GM23338 (cell line): ENCODE data around the gene PLXNA2. TPM values are rescaled to one million over a fixed set of nuclear protein-coding genes. Genes with fewer than 3 reads are reported as not detected.

ENCODE experiments used
- ATAC-seq: fragments of 200-7000 bp; cut with Tn5 transposase; 3 replicates; pipeline ENCODE4 v1.9.1; 2020
- DNase-seq: peaks from one replicate; pipeline ENCODE4 v3.0.0-alpha.2; 2015; ENCODE audit warnings: low spot score
- H2AFZ ChIP-seq: fragments of 200-600 bp; sonication (generic); 2 replicates; pipeline ENCODE4 v1.8.0; 2016; ENCODE audit warnings: antibody characterized with exemption, mild to moderate bottlenecking, moderate library complexity
- H3F3A ChIP-seq: fragments of 200-600 bp; sonication (generic); replicated peaks from 2 replicates; pipeline ENCODE4 v1.8.0; 2017; ENCODE audit warnings: antibody characterized with exemption, mixed run types, low read depth
- H3K27ac ChIP-seq: fragments of 200-600 bp; sonication (generic); 2 replicates; pipeline ENCODE4 v1.6.1; 2016; ENCODE audit warnings: low read depth
- H3K27me3 ChIP-seq: fragments of 200-600 bp; sonication (generic); 2 replicates; pipeline ENCODE4 v1.8.0; 2016; ENCODE audit warnings: mild to moderate bottlenecking, mixed run types, moderate library complexity; ENCODE audit not compliant: insufficient read depth
- H3K36me3 ChIP-seq: fragments of 200-600 bp; sonication (generic); 2 replicates; pipeline ENCODE4 v1.8.0; 2016; ENCODE audit warnings: mild to moderate bottlenecking; ENCODE audit not compliant: insufficient read depth
- H3K4me1 ChIP-seq: fragments of 200-600 bp; sonication (generic); 2 replicates; pipeline ENCODE4 v1.8.0; 2016; ENCODE audit warnings: mild to moderate bottlenecking, moderate library complexity; ENCODE audit not compliant: insufficient read depth
- H3K4me2 ChIP-seq: fragments of 200-600 bp; sonication (generic); 2 replicates; pipeline ENCODE4 v1.7.1; 2017; ENCODE audit warnings: mixed run types
- H3K4me3 ChIP-seq: fragments of 200-600 bp; sonication (generic); 2 replicates; pipeline ENCODE4 v1.6.1; 2016; ENCODE audit warnings: mixed run types
- H3K79me2 ChIP-seq: fragments of 200-600 bp; sonication (generic); replicated peaks from 2 replicates; pipeline ENCODE4 v1.8.0; 2017; ENCODE audit warnings: mild to moderate bottlenecking; ENCODE audit not compliant: insufficient read depth
- H3K9me2 ChIP-seq: fragments of 200-600 bp; sonication (generic); 2 replicates; pipeline ENCODE4 v1.8.0; 2017; ENCODE audit not compliant: insufficient read depth
- H4K20me1 ChIP-seq: fragments of 200-600 bp; sonication (generic); replicated peaks from 2 replicates; pipeline ENCODE4 v1.8.0; 2017; ENCODE audit warnings: mild to moderate bottlenecking; ENCODE audit not compliant: insufficient read depth
- H3K27ac Mint-ChIP-seq: 2 replicates; pipeline ENCODE4 v1.8.0; 2020; ENCODE audit warnings: inconsistent platforms, mild to moderate bottlenecking, moderate library complexity, mixed read lengths
- H3K27me3 Mint-ChIP-seq: 3 replicates; pipeline ENCODE4 v1.8.0; 2022; ENCODE audit warnings: low read depth, mild to moderate bottlenecking, moderate library complexity, mixed read lengths, inconsistent platforms; ENCODE audit not compliant: insufficient read depth, poor library complexity
- H3K36me3 Mint-ChIP-seq: 3 replicates; pipeline ENCODE4 v1.8.0; 2021; ENCODE audit warnings: low read depth, mild to moderate bottlenecking, inconsistent platforms, moderate library complexity, mixed read lengths
- H3K4me1 Mint-ChIP-seq: 3 replicates; pipeline ENCODE4 v1.8.0; 2020; ENCODE audit warnings: mild to moderate bottlenecking, inconsistent platforms, mixed read lengths
- H3K4me3 Mint-ChIP-seq: 3 replicates; pipeline ENCODE4 v1.8.0; 2021; ENCODE audit warnings: moderate library complexity, mild to moderate bottlenecking, inconsistent platforms, mixed read lengths
- H3K9me3 Mint-ChIP-seq: 3 replicates; pipeline ENCODE4 v1.8.0; 2020; ENCODE audit warnings: moderate library complexity, mild to moderate bottlenecking, inconsistent platforms, mixed read lengths
- CREB1 ChIP-seq: fragments of 250-450 bp; sonication (Bioruptor Pico); IDR thresholded peaks from 2 replicates; pipeline ENCODE4 v1.5.0; 2020; ENCODE audit warnings: low read depth, mild to moderate bottlenecking, moderate library complexity
- ETS1 ChIP-seq: IDR thresholded peaks from 2 replicates; pipeline ENCODE4 v1.6.1; 2016; ENCODE audit warnings: antibody characterized with exemption
- EZH2 ChIP-seq: fragments of 200-600 bp; sonication (generic); IDR thresholded peaks from one replicate; pipeline ENCODE4 v1.8.0; 2017; ENCODE audit warnings: antibody characterized with exemption, mild to moderate bottlenecking, low read depth; ENCODE audit not compliant: unreplicated experiment
- EZH2phosphoT487 ChIP-seq: fragments of 200-600 bp; sonication (generic); IDR thresholded peaks from one replicate; pipeline ENCODE4 v1.8.1; 2018; ENCODE audit warnings: antibody characterized with exemption; ENCODE audit not compliant: unreplicated experiment
- JUNB ChIP-seq: IDR thresholded peaks from one replicate; pipeline ENCODE4 v1.6.1; 2016; ENCODE audit warnings: antibody characterized with exemption; ENCODE audit not compliant: unreplicated experiment
- NANOG ChIP-seq: IDR thresholded peaks from 2 replicates; pipeline ENCODE4 v1.6.1; 2016; ENCODE audit warnings: antibody characterized with exemption, borderline replicate concordance
- POLR2AphosphoS5 ChIP-seq: IDR thresholded peaks from 2 replicates; pipeline ENCODE4 v1.6.1; 2016; ENCODE audit warnings: antibody characterized with exemption, low read depth
- STAT1 ChIP-seq: IDR thresholded peaks from one replicate; pipeline ENCODE4 v1.6.1; 2016; ENCODE audit warnings: antibody characterized with exemption; ENCODE audit not compliant: unreplicated experiment
- ZNF114 ChIP-seq: fragments of 250-450 bp; sonication (Bioruptor Pico); IDR thresholded peaks from 2 replicates; pipeline ENCODE4 v1.5.0; 2020; ENCODE audit warnings: mild to moderate bottlenecking, moderate library complexity
- ZNF331 ChIP-seq: fragments of 250-450 bp; sonication (Bioruptor Pico); IDR thresholded peaks from 2 replicates; pipeline ENCODE4 v1.5.0; 2020; ENCODE audit warnings: low read depth, mild to moderate bottlenecking, moderate library complexity
- ZNF462 ChIP-seq: fragments of 250-450 bp; sonication (Bioruptor Pico); IDR thresholded peaks from 2 replicates; pipeline ENCODE4 v1.5.0; 2020; ENCODE audit warnings: mild to moderate bottlenecking, moderate library complexity
- polyA plus RNA-seq: library from polyadenylated mRNA; unstranded; fragments of >200 nt; fragmentation: Nextera tagmentation; extraction: Ambion mirVana; gene quantifications from 2 replicates; pipeline ENCODE4 v1.2.1, GENCODE V29; 2016
- total RNA-seq: library from RNA; depleted of rRNA; stranded (reverse); fragments of >200 nt; shearing (Covaris generic); gene quantifications from 2 replicates; pipeline ENCODE4 v1.2.3, GENCODE V29; 2014
- TF ChIP-seq, protein P1 (sequence below), 2 experiments: fragments of 200-600 bp in 1 of 2; sonication (generic) in 1 of 2; conservative IDR thresholded peaks; 2 replicates each; pipeline versions ENCODE4 v1.5.1 to v1.6.1; 2016 to 2017; ENCODE audit warnings: antibody characterized with exemption in 2 of 2, low read depth in 2 of 2, mild to moderate bottlenecking in 2 of 2, moderate library complexity in 1 of 2
- TF ChIP-seq, protein P2 (sequence below): IDR thresholded peaks from one replicate; pipeline ENCODE4 v1.6.1; 2018; ENCODE audit warnings: antibody characterized with exemption; ENCODE audit not compliant: unreplicated experiment

Gene PLXNA2
- total and polyA plus RNA-seq, 2 experiments from 2014 or later, result 0.40 to 1.8 TPM

DNA sequence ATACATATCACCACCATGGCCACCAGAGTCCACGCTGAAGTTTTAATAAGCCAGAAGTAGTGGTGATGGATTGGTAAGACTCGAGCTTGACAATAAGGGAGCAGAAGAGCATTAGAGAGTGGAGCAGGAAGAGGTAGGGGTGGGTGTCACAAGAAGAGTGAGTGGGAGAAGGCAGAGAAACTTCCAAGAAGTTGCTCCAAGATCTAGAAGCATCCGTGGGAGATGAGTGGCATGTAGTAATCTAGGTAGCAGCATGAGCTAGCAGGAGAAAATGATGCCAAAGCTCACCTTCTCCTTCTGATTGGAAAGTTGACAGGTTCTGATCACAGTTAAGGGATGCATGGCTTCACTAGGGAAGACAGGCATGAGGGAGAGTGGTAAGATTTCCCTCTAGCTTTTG lies 49.2 kb downstream of the PLXNA2 start:
- H3K27me3 Mint-ChIP-seq, result no peaks in the 10 kb centered on the region
- Histone ChIP-seq H3K27me3 (no peaks in the 10 kb centered on the region), H4K20me1 (no peaks in the 10 kb centered on the region), H3K79me2 (no peaks in the 10 kb centered on the region), H3F3A (no peaks in the 10 kb centered on the region), H3K4me1 (no peaks in the 10 kb centered on the region), H3K4me3 (no peak overlapping the region), H3K9me2 (no peaks in the 10 kb centered on the region), H2AFZ (no peak overlapping the region), H3K36me3 (no peaks in the 10 kb centered on the region), H3K4me2 (no peak overlapping the region), H3K27ac (no peak overlapping the region)
- H3K36me3 Mint-ChIP-seq, result no peaks in the 10 kb centered on the region
- H3K4me3 Mint-ChIP-seq, result no peak overlapping the region
- ATAC-seq (no peak), DNase-seq (no peak)
- no peak overlapping the region for H3K27ac Mint-ChIP-seq
- peaks cover 4% of the 10 kb centered on the region; the same call in 1 of the 3 replicates for H3K4me1 Mint-ChIP-seq
- TF ChIP-seq, protein P1, sequence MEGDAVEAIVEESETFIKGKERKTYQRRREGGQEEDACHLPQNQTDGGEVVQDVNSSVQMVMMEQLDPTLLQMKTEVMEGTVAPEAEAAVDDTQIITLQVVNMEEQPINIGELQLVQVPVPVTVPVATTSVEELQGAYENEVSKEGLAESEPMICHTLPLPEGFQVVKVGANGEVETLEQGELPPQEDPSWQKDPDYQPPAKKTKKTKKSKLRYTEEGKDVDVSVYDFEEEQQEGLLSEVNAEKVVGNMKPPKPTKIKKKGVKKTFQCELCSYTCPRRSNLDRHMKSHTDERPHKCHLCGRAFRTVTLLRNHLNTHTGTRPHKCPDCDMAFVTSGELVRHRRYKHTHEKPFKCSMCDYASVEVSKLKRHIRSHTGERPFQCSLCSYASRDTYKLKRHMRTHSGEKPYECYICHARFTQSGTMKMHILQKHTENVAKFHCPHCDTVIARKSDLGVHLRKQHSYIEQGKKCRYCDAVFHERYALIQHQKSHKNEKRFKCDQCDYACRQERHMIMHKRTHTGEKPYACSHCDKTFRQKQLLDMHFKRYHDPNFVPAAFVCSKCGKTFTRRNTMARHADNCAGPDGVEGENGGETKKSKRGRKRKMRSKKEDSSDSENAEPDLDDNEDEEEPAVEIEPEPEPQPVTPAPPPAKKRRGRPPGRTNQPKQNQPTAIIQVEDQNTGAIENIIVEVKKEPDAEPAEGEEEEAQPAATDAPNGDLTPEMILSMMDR (conservative IDR thresholded peaks at IDR 0.05; ENCODE audit: low read depth in 2 of 2), result no peak
- no peak for TF ChIP-seq EZH2phosphoT487
- TF ChIP-seq ZNF331 (CRISPR knock-in tag), result no peak
- TF ChIP-seq NANOG, result no peak
- TF ChIP-seq ZNF462 (CRISPR knock-in tag), result no peak
- TF ChIP-seq STAT1, result no peak
- no peak for TF ChIP-seq ETS1
- no peak for TF ChIP-seq POLR2AphosphoS5
- TF ChIP-seq EZH2, result no peak
- TF ChIP-seq CREB1 (CRISPR knock-in tag), result no peak
- TF ChIP-seq, protein P2, sequence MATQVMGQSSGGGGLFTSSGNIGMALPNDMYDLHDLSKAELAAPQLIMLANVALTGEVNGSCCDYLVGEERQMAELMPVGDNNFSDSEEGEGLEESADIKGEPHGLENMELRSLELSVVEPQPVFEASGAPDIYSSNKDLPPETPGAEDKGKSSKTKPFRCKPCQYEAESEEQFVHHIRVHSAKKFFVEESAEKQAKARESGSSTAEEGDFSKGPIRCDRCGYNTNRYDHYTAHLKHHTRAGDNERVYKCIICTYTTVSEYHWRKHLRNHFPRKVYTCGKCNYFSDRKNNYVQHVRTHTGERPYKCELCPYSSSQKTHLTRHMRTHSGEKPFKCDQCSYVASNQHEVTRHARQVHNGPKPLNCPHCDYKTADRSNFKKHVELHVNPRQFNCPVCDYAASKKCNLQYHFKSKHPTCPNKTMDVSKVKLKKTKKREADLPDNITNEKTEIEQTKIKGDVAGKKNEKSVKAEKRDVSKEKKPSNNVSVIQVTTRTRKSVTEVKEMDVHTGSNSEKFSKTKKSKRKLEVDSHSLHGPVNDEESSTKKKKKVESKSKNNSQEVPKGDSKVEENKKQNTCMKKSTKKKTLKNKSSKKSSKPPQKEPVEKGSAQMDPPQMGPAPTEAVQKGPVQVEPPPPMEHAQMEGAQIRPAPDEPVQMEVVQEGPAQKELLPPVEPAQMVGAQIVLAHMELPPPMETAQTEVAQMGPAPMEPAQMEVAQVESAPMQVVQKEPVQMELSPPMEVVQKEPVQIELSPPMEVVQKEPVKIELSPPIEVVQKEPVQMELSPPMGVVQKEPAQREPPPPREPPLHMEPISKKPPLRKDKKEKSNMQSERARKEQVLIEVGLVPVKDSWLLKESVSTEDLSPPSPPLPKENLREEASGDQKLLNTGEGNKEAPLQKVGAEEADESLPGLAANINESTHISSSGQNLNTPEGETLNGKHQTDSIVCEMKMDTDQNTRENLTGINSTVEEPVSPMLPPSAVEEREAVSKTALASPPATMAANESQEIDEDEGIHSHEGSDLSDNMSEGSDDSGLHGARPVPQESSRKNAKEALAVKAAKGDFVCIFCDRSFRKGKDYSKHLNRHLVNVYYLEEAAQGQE, result no peak
- no peak for TF ChIP-seq ZNF114
- no peak for TF ChIP-seq JUNB
- no peaks in the 10 kb centered on the region for H3K9me3 Mint-ChIP-seq
